Stimulated activated CD4-positive, alpha-beta T cell treated with anti-CD3 and anti-CD28 coated beads, Interleukin-2, amount 100 ng/mL, for 24 hours (primary cell): Measurements from ENCODE around the gene KLK15.
"Not testable (repeated sequence)": the region's sequence is repeated elsewhere in the genome, so short reads cannot be mapped to it uniquely, and the experiment has no call there.

Experiments
- DNase-seq, 2 donors: peaks; one replicate each; pipeline ENCODE4 v3.0.0-alpha.2; 2020

The KLK15 gene

DNA sequence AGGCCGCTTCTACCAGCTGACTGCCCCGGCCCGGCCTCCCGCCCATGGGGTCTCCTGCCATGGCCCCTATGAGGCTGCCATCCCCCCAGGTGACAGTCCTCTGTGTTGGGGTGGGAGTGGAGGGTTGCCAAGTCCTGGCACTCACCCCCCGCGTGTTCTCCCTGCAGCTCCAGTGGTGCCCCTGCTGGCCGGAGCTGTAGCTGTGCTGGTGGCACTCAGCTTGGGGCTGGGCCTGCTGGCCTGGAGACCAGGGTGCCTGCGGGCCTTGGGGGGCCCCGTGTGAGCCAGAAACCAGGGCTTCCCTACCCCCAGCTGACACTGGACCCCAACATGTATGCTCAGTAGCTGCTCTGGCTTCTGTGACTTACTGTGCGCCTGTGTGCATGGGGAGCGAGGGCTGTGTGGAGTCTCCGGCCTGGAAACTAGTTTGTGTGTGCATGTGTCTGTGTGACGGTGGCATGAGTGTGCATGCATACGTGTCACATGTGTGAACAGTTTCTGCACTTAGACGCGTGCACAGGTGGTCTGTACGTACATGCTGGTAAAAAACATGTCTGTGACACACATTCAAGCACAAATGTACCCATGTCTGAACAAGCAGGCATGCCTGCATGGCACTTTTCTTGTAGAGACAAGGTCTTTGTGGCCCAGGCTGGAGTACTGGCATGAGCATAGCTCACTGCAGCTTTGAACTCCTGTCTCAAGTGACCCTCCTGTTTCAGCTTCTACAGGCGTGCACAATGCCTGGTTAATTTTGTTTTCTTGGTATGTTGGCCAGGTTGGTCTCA, 38.3 kb downstream of the KLK15 start:
- peak; percentile 41 to 70 for DNase-seq

DNA sequence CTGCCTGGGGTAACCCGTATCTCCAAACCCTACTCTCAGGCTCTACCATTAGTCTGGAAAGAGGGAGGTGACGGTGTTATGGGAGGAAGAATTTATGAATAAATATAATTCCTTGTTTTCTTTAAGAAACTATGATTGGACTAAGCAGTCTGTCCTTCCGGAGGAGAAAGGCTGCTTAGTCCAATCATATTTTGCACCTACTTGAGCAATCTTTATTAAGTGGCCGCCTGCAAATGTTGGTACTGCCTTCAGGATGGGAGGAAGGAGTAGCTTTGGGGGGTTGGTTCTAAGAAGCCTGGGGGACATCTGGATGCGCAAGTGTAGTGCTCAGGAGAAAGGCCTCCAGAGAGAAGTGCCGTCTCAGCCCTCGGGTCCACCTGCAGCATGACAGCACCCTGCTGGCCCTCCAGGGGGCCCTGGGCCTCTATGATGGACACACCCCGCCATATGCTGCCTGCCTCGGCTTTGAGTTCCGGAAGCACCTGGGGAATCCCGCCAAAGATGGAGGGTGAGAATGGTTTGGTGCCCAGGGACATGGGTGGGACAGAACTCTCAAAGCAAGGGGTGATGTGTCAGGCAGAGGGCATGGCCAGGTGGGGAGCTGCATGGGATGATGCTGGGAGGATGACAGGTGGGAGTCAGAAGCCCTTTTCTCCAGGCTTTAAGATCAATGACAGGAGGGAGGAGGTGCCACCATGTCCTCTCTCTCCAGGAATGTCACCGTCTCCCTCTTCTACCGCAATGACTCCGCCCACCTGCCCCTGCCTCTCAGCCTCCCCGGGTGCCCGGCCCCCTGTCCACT, 39.1 kb downstream of the KLK15 start:
- DNase-seq: peak; percentile 49 to 63

DNA sequence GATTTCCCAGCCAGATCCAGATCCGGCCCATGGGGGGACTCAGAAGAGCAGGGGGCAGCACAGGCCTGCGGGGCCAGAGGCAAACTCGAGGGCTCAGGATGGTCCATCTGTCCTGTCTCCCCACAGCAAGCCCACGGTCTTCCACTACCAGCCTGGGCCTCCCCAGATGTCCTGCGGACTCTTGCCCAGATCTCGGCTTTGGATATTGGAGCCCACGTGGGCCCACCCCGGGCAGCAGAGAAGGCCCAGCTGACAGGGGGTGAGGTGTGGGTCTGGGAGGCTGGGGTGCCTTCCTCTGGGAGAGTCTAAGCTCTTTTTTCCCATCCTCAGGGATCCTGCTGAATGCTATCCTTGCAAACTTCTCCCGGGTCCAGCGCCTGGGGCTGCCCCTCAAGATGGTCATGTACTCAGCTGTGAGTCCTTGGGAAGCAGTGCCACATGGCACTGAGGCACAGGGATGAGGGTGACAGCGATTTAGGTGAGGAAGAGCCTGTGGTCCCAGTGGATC, 39.8 kb downstream of the KLK15 start:
- peak in 1 of 2 donors; percentile 32 for DNase-seq

DNA sequence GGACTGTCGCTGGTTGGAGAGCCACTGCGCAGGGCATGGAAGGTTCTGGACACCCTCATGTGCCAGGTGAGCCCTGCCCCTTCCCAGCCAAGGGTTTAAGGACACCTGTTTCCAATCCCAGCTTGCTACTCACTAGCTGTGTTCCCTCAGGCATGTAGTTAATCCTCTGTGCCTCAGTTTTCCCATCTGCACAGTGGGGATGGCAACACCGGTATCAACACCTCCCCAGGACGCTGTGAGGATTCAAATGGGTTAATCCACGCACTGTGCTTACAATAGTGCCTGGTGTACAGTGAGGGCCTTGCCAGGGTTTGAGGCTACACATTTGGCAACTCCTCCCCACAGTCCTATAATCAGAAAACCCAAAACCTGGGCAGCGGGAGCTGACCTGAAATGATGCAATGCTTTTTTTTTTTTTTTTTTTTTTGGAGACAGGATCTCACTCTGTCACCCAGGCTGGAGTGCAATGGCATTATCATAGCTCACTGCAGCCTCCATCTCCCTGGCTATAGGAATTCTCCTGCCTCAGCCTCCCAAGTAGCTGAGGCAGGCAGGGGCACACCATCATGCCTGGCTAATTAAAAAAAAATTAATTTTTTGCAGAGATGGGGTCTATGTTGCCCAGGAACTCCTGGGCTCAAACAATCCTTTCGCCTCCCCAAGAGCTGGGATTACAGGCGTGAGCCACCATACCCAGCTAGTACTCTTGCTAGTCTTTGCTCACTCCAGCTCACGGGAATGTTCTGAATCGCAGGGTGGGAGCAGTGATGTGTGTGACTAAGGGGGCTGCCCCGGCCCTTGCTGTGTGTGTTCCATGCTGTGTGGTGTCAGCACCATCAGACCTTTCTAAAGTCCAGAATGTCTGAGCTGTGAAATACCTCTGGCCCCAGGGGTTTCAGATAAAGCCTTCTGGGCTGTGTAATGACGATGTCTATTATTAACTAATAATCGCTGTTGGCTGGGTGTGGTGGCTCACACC, 40.8 kb downstream of the KLK15 start:
- no peak for DNase-seq

DNA sequence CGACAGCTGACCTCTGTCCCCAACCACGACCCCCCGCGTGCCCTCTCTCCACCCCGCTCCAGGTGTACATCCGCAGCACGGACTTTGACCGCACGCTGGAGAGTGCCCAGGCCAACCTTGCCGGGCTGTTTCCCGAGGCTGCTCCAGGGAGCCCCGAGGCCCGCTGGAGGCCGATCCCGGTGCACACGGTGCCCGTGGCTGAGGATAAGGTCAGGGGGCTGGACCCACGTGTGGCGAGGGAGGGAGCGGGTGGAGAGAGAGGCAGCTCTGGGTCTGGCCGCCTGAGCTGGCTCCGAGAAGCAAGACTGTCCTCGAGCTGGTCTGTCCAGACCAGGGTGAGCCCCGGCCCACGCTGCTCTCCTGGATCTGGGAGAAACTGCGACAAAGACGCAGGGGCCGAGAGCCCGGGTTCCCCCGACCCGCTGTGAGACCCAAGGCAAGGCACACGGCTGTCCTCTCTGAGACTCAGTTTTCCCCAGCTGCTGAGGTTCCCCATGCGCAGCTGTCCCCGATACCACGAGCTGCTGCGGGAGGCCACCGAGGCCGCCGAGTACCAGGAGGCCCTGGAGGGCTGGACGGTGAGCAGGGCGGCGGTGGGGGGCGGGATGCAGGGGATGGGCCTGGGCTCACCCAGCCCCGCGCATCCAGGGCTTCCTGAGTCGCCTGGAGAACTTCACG, 41.6 kb downstream of the KLK15 start:
- no peak for DNase-seq

DNA sequence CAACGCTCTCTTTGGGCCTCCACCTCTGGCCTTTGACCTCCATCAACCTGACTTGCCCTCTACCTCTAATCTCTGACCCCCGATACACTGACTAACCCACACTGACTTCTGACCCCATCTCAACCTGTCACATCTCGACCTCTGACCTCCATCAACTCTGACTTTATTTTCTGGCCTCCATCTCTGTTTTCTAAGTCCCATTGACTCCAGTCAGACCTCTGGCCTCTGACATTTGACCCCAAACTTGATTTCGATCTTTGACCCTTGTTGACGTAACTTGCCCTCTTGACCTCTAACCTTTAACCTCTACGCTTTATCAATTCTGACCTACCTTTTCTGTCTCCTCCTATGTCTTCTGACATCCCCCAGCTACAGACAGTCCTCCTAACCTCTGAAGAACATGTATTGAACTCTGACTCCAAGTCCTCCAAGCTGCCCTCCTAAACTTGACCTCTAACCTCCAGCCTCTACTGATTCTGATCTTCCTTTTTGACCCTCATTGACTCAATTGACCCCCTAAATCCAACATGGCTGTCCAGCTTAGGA, 42.4 kb downstream of the KLK15 start:
- DNase-seq: no peak

DNA sequence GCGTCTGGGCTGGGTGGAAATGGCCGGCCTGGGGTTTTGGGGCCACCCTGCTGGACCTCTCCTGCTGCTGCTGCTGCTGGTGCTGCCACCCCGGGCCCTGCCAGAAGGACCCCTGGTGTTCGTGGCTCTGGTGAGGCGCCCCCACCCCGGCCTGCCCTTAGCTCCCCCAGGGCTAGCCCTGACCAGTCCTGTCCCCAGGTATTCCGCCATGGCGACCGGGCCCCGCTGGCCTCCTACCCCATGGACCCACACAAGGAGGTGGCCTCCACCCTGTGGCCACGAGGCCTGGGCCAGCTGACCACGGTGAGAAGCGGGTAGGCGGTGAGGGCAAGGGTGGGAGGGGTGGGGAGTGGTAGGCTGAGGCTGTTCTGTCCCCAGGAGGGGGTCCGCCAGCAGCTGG, 43.0 kb downstream of the KLK15 start, which contains the start of gene ACP4:
Gene ACP4, plus strand, starts transcription at position 20 of the 400 bp plus-strand sequence. Its CDS starts 0 bp downstream, at position 20.
- no peak for DNase-seq

DNA sequence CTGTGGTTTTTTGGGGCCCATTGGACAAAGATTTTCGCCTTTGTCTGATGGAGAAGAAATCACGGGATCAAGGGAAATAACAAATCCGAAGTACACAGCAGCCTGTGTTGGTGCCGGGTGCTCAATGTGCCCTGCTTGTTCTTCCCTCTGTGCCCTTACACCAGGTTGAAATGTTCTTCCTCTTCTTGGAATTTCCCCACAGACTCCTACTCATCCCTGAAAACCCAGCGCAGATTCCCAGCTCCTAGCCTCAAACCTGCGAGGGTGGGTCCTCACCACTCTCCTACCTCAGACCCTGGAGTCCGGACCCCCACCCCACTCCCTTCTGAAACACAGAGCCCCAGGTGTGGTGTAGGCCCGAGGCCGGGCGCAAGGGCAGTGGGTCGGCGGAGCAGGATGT, 48.0 kb downstream of the KLK15 start:
- DNase-seq: no peak

DNA sequence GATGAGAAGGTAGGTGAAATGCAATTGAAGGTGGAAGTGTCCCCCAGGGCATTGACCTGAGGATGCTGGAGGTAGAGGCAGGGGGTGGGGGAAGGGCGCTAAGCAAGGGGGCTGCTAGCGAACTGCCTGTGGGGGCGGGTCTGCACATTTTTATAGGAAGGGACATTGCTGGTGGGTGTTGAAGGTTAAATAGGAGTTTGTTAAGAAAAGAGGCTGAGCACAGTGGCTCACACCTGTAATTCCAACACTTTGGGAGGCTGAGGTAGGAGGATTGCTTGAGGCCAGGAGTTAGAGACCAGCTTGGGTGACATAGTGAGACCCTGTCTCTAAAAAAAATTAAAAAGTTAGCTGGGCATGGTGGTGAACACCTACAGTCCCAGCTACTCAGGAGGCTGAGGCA, 48.7 kb downstream of the KLK15 start:
- DNase-seq: no peak

DNA sequence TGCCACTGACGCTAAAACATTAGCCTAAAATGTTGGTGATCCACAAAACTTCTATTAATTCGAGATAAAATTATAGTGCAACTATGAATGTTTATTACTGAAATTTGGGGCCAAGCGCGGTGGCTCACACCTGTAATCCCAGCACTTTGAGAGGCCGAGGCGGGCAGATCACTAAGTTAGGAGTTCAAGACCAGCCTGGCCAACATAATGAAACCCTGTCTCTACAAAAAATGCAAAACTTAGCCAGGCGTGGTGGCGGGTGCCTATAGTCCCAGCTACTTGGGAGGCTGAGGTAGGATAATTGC, 49.6 kb downstream of the KLK15 start:
- not testable (repeated sequence) for DNase-seq

DNA sequence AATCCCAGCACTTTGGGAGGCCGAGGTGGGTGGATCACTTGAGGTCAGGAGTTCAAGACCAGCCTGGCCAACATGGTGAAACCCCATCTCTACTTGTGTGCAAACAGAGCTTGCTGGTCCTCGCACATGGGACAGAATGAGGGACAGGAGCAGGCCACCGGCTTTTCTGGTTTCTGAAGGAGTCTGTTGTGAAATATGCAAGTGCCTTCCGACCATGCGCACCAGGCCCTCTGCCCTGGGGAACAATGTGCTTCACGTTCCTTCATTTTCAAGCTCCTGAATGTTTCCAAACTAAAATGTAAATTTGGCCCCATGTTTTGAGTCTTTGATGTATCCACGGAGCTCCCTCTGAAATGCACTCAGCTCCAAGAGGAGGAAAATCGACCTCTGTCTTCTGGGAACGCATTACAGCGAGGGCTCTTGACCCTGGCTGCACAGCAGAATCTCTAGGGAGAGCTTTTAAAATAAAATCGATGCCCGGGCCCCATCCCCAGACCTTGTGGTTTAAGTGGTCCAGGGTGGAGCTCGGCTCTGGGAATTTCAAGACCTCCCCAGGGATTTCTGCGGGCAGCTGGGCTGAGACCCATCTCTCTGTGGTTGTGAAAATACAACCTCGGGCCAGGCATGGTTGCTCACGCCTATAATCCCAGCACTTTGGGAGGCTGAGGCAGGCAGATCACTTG, 52.5 kb downstream of the KLK15 start:
- no peak for DNase-seq

DNA sequence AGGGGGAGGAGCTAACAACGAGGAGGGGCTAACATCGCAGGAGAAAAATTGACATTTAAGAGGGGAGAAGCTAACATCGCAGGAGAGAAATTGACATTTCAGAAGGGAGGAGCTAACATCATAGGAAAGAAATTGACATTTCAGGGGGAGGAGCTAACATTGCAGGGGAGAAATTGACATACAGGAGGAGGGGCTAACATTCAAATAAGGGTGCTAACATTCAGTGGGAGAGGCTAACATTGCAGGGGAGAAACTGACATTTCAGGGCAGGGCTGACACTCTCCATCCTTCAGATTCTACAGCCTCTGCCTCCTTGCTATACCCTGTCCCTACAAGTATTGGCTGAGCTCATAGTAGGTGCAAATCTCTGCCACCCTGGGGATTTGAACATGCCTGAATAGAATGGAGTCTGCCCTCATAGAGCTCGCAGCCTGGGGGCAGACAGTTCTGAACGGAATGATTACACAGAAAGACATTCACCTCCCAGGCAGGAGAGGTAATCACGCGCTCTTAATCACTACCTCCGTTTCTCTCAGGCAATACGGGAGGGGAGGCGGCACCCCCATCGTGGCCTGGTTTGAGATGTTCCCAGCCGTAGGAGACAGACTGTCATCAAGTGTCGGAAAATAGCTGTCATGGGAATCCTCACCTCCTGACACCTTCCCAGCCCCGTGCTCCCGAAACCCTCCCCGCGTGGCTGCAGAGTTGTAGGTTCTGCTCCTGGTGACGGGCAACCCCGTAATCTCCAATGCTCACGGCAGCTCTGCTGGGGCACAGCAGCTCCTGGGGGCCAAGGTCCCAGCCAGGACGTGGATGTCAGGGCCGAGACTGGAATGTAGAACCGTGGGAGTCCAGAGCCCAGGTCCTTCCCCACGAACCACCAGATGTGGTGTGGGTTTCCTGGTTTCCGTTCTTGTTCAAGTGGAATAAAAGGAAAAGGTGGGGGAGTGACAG, 53.6 kb downstream of the KLK15 start:
- no peak for DNase-seq

DNA sequence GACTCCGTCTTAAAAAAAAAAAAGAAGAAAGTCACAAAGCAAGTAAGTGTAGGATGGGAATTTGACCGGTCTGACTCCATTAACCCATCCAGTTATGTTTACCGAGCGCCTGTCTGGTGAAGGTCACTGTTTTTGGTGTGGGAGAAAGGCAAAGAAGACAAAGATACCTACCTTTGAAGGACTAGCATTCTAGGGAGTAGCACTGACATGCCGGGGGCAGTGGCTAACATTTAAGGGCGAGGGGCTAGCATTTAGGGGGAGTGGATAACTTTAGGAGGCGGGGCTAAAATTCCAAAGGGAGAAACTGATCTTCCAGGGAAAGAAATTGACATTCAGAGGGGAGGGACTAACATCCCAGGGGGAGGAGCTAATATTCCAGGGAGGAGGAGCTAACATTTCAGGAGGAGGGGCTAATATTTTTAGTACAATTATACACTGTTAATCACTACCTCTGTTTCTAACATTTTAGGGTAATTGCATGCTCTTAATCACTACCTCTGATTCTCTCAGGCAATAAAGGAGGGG, 54.4 kb downstream of the KLK15 start:
- no peak for DNase-seq

DNA sequence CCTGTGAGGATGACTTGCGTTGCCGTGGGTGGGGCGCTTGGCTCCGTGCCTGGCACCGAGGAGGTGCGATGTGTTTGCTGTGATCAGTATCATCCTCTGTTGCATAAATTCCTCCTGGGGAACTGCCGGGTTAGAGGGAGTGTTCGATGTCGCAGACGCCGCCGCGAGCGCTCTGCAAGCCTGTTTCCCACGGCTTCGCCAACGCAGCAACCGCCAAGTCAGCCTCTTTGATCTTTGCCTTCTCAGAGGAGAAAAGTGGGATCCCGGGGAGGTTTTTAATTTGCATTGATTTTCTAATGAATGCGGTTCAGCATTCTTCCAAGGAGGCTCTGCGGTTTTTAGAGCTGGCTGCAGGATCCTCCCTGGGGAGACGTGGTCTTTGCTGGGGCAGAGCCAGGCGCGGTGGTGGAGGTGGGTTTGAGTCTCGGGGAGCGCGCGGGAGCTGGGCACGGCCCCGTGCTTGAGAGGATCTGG, 55.5 kb downstream of the KLK15 start:
- DNase-seq: peak in 1 of 2 donors; percentile 22

DNA sequence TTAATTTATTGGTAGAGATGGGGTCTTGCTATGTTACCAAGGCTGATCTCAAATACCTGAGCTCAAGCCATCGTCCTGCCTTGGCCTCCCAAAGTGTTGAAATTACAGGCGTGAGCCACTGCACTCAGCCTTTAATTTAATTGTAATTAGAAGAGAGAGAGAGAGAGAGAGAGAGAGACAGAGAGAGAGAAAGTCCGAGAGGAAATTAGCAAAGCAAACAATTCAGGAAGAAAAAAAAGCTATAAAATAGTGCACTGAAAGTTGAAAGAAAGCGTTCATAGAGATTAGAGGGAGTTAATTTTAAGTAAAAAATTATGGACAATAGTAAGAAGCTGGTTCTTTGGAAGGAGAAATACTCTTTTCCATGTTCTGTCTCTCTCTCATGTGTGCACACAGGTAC, 56.1 kb downstream of the KLK15 start:
- no peak for DNase-seq

DNA sequence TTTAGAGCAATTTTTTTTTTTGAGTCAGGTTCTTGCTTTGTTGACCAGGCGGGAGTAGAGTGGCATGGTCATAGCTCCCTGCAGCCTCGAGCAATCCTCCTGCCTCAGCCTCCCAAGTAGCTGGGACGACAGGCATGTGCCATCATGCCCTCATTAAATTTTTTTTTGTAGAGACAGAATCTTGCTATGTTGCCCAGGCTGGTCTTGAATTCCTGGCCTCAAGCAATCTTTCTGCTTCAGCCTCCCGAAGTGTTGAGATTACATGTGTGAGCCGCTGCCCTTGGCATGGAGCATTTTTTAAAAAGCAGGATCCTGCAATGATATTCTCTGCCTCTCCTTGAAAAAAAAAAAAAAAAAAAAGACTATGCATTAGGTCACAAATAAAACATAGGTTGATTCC, 57.2 kb downstream of the KLK15 start:
- no peak for DNase-seq
